Muscle layer of colon (tissue), 2 donors: ENCODE results near the gene SYT14.
"Not testable (repeated sequence)": the region's sequence is repeated elsewhere in the genome, so short reads cannot be mapped to it uniquely, and the experiment has no call there.

Experiments used
- H3K27ac ChIP-seq: one replicate; pipeline ENCODE4 v1.7.0; 2013; ENCODE audit warnings: low read depth, mild to moderate bottlenecking, low read length, moderate library complexity
- H3K27me3 ChIP-seq, 2 donors: one replicate each; pipeline ENCODE4 v1.7.0; 2013; ENCODE audit warnings: low read length in 2 of 2, mild to moderate bottlenecking in 2 of 2; ENCODE audit not compliant: insufficient read depth in 2 of 2, control insufficient read depth in 1 of 2
- H3K36me3 ChIP-seq: one replicate; pipeline ENCODE4 v1.7.0; 2013; ENCODE audit warnings: mild to moderate bottlenecking, low read length; ENCODE audit not compliant: insufficient read depth
- H3K4me1 ChIP-seq: one replicate; pipeline ENCODE4 v1.7.0; 2013; ENCODE audit warnings: mild to moderate bottlenecking, low read length; ENCODE audit not compliant: insufficient read depth
- H3K4me3 ChIP-seq, 2 donors: one replicate each; pipeline ENCODE4 v1.7.0; 2013; ENCODE audit warnings: low read length in 2 of 2, low read depth in 1 of 2, mild to moderate bottlenecking in 1 of 2, moderate library complexity in 1 of 2
- H3K9ac ChIP-seq: one replicate; pipeline ENCODE4 v1.7.0; 2013; ENCODE audit warnings: low read length
- H3K9me3 ChIP-seq: one replicate; pipeline ENCODE4 v1.7.0; 2013; ENCODE audit warnings: mild to moderate bottlenecking, low read length
- donor health status: abdominal sarcoma.
- donor health status: Adenocarcinoma of cecum.

Gene SYT14

DNA sequence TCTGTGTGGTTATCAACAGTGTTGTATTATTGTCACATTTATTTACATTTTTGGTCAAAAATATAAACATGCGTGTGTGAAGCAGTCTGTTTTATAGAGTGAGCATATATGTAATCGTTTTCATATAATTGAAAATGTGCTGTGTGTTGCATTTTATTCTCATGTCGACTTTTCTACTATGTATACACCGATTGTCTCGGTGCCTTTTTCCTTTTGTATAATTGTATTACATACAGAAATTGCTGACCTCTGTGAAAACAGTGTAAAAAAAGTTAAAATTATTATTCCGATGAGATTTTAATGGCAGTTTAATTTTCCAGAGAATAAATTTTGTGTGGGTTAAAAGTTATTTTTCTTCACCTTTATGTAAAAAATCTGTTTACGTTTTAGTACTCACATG, 232.2 kb downstream of the SYT14 start:
- Histone ChIP-seq H3K9me3 (no peaks in the 10 kb centered on the region), H3K4me1 (no peaks in the 10 kb centered on the region), H3K27me3 (peaks cover 0 to 5% of the 10 kb centered on the region in 2 donors), H3K36me3 (no peaks in the 10 kb centered on the region), H3K9ac (no peak overlapping the region), H3K4me3 (no peak overlapping the region), H3K27ac (no peak overlapping the region)

DNA sequence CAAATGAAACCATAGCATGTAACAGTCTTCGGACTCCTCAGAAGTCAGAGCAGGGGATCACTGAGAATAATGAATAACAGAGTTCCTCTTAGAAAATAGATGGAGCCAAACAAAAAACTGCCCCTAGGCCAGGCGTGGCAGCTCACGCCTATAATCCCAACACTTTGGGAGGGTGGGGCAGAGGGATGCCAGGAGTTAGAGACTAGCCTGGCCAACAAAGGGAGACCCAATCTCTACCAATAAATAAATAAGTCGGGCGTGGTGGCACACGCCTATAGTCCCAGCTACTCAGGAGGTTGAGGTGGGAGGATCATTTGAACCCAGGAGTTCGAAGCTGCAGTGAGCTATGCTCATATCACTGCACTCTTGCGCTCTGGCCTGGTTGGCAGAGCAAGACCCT, 236.1 kb downstream of the SYT14 start:
- Histone ChIP-seq H3K27me3 (peaks cover 0 to 5% of the 10 kb centered on the region in 2 donors), H3K9me3 (no peaks in the 10 kb centered on the region), H3K4me3 (no peak overlapping the region), H3K4me1 (no peaks in the 10 kb centered on the region), H3K27ac (no peak overlapping the region), H3K36me3 (no peaks in the 10 kb centered on the region), H3K9ac (no peak overlapping the region)

DNA sequence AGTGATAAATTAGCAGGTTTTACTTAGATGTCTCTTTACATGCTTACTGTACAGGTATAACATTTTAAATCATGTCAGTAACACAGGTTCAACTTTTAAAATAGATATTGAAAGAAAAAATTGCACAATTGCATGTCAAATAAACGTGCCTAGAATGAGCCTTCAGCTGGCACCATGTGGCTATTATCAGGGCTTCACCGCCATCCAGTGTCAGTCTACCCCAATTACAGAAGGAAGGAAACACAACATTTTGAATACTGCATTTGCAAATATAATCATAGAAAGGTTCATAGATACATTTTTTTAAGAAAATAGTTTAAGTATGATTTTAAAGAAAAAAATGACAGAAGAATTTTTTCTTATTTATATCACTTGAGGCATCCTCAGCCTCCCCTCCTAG, 247.0 kb downstream of the SYT14 start:
- no peaks in the 10 kb centered on the region for H3K36me3 ChIP-seq
- no peaks in the 10 kb centered on the region for H3K9me3 ChIP-seq
- no peaks in the 10 kb centered on the region for H3K4me1 ChIP-seq
- no peak overlapping the region for H3K4me3 ChIP-seq
- H3K27me3 ChIP-seq: no peaks in the 10 kb centered on the region
- H3K27ac ChIP-seq: no peak overlapping the region
- no peak overlapping the region for H3K9ac ChIP-seq

DNA sequence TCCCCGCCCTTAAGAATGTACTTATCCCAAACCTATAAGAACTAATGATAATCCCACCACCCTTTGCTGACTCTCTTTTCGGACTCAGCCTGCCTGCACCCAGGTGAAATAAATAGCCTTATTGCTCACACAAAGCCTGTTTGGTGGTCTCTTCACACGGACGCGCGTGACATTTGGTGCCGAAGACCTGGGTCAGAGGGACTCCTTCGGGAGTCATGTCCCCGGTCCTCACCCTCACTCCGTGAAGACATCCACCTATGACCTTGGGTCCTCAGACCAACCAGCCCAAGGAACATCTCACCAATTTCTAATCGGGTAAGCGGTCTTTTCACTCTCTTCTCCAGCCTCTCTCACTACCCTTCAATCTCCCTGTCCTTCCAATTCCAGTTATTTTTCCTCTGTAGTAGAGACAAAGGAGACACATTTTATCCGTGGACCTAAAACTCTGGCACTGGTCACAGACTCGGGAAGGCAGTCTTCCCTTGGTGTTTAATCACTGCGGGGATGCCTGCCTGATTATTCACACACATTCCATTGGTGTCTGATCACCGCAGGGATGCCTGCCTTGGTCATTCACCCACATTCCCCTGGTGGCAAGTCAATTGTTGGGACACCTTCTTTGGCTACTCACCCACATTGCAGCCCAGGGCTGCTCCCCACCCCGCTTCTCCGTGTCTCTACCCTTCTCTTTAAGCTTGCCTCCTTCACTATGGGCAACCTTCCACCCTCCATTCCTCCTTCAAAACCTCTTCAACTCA, 250.0 kb downstream of the SYT14 start:
- H3K9ac ChIP-seq, H3K4me3 ChIP-seq, H3K36me3 ChIP-seq, H3K9me3 ChIP-seq, H3K27me3 ChIP-seq, H3K27ac ChIP-seq, H3K4me1 ChIP-seq: not testable (repeated sequence)

DNA sequence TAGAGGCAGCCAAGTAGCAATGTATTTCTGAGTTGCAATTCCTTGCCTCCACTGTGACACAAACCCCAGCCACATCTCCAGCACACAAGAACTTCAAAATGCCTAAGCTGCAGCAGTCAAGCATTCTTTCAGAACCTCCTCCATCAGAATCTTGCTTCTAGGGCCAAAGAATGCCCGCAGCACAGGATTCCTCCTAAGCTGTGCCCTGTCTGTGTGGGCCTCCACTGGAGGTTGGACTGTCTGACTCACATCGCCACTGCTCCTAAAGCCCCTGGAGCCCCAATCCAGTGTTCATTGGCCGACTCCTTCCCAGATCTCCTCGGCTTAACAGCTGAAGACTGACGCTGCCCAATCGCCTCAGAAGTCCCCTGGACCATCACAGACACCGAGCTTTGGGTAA, 251.4 kb downstream of the SYT14 start:
- H3K27me3 ChIP-seq: no peaks in the 10 kb centered on the region
- H3K9me3 ChIP-seq: no peaks in the 10 kb centered on the region
- H3K4me3 ChIP-seq: no peak overlapping the region
- no peaks in the 10 kb centered on the region for H3K4me1 ChIP-seq
- H3K27ac ChIP-seq: no peak overlapping the region
- no peaks in the 10 kb centered on the region for H3K36me3 ChIP-seq
- no peak overlapping the region for H3K9ac ChIP-seq

DNA sequence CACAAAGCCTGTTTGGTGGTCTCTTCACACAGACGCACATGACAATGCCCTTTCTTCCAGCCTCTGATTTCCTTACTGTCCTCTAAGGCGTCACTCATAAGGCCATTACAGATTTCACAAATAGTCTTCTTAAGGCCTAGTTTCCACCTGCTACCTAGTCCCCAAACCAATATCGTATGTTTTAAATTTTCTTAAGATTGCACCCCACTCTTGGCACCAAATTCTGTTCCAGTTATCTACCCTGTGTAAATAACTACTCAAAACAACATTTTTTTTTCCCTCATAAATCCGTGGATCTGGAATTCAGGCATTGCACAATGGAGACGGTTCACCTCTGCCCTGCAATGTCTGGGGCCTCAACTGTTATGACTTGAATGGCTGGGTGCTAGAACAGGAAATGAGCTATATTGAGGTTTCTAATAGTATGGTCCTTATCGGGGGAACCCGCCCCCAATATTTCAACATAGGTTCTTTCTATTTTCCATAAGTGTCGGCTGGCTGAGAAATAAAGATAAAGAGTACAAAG, 257.7 kb downstream of the SYT14 start:
- Histone ChIP-seq H3K9ac (no peak overlapping the region), H3K4me1 (no peaks in the 10 kb centered on the region), H3K4me3 (no peak overlapping the region), H3K9me3 (peaks cover 5% of the 10 kb centered on the region), H3K27me3 (no peaks in the 10 kb centered on the region), H3K27ac (no peak overlapping the region), H3K36me3 (no peaks in the 10 kb centered on the region)

DNA sequence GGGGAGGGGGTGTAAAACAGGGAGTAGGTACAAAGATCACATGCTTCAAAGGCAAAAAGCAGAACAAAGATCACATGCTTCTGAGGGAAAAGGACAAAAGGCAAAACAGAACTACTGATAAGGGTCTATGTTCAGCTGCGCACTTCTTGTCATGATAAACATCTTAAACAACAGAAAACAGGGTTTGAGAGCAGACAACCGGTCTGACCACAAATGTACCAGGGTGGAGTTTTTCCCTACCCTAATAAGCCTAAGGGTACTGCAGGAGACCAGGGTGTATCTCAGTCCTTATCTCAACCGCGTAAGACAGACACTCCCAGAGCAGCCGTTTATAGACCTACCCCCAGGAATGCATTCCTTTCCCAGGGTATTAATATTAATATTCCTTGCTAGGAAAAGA, 258.2 kb downstream of the SYT14 start:
- H3K27ac ChIP-seq, H3K27me3 ChIP-seq, H3K9me3 ChIP-seq, H3K4me1 ChIP-seq, H3K9ac ChIP-seq, H3K4me3 ChIP-seq, H3K36me3 ChIP-seq: not testable (repeated sequence)

DNA sequence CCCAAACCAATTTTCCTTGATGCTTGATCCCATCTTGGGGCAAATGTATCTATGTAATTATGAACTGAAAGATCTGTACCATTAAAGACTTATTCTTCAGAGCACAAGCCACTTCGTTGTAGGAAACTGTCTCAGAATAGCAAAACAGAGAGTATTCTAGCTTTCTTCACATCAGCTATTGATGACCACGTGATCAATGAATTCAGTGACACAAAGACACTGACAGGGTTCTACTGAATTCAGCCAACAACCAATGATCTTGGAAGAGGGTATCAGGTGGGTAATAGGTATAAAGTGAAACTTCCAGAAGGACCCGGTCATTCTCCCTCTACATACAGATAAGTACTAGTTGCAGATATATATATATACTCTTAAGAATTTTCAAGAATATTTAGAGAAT, 260.8 kb downstream of the SYT14 start:
- Histone ChIP-seq H3K36me3 (no peaks in the 10 kb centered on the region), H3K9me3 (peaks cover 5% of the 10 kb centered on the region), H3K9ac (no peak overlapping the region), H3K4me3 (no peak overlapping the region), H3K27ac (no peak overlapping the region), H3K27me3 (no peaks in the 10 kb centered on the region), H3K4me1 (no peaks in the 10 kb centered on the region)

DNA sequence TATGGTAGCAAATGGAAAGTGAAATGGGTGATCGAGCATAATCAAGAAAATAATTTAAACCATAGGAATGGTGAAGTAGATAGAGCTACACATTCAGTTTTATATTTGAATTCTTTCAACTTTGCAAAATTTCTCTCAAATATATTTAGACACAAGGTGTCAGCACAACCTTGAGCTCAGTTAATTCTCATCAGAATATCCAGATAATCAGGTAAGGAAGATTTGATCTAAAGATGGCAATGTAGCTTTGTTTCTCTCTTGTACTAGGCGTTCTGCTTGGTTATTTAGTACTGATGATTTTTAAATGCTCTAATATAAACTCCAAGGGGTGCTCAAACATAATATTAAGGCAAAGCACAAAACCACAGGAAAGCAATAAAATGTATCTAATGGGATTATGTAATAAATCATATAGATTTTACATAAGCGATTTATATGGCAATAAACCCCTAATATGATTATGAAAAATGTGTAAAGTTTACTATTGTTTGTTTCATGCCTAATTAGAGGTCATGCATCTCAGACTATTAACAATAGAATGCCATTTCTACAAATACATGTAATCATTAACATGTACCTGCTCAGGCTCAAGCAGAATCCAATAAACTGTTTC, 262.2 kb downstream of the SYT14 start:
- no peak overlapping the region for H3K9ac ChIP-seq
- no peak overlapping the region for H3K27ac ChIP-seq
- H3K9me3 ChIP-seq: peaks cover 5% of the 10 kb centered on the region
- H3K4me1 ChIP-seq: no peaks in the 10 kb centered on the region
- no peak overlapping the region for H3K4me3 ChIP-seq
- no peaks in the 10 kb centered on the region for H3K36me3 ChIP-seq
- no peaks in the 10 kb centered on the region for H3K27me3 ChIP-seq

DNA sequence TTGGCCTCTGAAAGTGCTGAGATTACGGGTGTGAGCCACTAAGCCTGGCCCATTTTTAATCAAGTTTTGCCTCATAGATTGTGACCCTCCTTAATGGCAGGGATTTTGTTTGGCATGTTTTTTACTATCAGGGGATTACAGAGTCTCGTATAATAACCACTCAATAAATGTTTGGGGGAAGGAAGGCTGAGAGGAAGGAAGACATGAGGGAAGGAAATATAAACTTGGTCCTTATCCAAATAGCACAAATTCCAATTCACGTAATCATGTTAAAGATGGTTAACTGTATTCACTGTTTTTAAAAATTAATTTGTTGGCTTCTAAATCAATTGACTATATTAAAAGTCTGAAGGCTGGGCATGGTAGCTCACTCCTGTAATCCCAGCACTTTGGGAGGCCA, 263.7 kb downstream of the SYT14 start:
- Histone ChIP-seq H3K36me3 (no peaks in the 10 kb centered on the region), H3K27ac (no peak overlapping the region), H3K4me1 (no peaks in the 10 kb centered on the region), H3K9me3 (no peaks in the 10 kb centered on the region), H3K9ac (no peak overlapping the region), H3K27me3 (no peaks in the 10 kb centered on the region), H3K4me3 (no peak overlapping the region)

DNA sequence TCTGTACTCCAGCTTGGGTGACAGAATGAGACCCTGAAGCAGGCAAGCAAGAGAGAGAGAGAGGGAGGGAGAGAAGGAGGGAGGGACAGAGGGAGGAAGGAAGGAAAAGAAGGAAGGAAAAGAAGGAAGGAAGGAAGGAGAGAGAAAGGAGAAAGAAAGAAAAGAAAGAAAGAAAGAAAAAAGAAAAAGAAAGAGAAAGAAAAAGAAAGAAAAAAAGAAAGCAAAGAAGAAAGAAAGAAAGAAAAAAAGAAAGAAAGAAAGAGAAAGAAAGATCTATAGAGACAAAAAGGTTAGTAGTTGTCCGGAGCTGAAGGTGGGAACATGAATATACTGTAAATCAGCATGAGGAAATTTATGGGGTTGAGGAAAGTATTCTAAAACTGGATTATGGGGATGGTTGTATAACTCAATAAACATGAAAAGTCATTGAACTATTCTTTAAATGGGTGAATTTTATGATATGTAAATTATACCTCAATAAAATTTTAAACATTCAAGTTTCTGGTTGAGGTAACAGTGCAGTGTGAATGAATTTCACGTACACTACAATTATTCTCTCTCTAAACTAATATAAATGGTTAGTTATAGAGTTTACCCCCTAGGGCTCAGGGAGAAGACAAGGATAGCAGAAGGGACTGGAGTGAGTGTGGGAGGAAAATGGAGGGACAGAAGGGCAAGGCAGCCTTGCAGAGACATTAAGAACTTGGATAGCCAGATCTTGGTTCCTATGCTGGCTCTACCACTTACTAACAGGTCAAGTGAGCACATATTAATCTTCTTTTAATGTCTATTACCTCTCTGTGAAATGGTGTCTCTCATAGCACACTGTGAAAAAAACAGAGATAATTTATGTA, 269.8 kb downstream of the SYT14 start:
- Histone ChIP-seq H3K4me1 (no peaks in the 10 kb centered on the region), H3K36me3 (no peaks in the 10 kb centered on the region), H3K9ac (no peak overlapping the region), H3K27me3 (no peaks in the 10 kb centered on the region), H3K4me3 (no peak overlapping the region), H3K27ac (no peak overlapping the region), H3K9me3 (no peaks in the 10 kb centered on the region)
